Endothelial cell of umbilical vein (primary cell): ENCODE measurements around the gene MADCAM1.

ENCODE experiments used
- CTCF ChIP-seq, 2 donors: IDR thresholded peaks; 1 replicate in 1 of 2; 2 replicates in 1 of 2; pipeline ENCODE4 v1.5.1; 2011; ENCODE audit warnings: low read length in 2 of 2, mild to moderate bottlenecking in 2 of 2, moderate library complexity in 2 of 2, control low read depth in 1 of 2, inconsistent platforms in 1 of 2, low read depth in 1 of 2; ENCODE audit not compliant: insufficient read depth in 1 of 2; ENCODE audit errors: extremely low read depth in 1 of 2
- EZH2 ChIP-seq: IDR thresholded peaks from 2 replicates; pipeline ENCODE4 v1.6.1; 2012; ENCODE audit warnings: borderline replicate concordance, low read depth, mild to moderate bottlenecking, moderate library complexity, low read length, inconsistent platforms; ENCODE audit not compliant: severe bottlenecking
- FOS ChIP-seq: IDR thresholded peaks from 2 replicates; pipeline ENCODE4 v1.6.1; 2011; ENCODE audit warnings: mild to moderate bottlenecking, low read length, moderate library complexity, borderline replicate concordance; ENCODE audit not compliant: insufficient read depth
- JUN ChIP-seq: IDR thresholded peaks from 2 replicates; pipeline ENCODE4 v1.6.1; 2011; ENCODE audit warnings: borderline replicate concordance, low read depth; ENCODE audit not compliant: insufficient read length, insufficient read depth
- MAX ChIP-seq: IDR thresholded peaks from 2 replicates; pipeline ENCODE4 v1.6.1; 2011; ENCODE audit not compliant: insufficient read depth, insufficient read length
- POLR2A ChIP-seq: IDR thresholded peaks from 2 replicates; pipeline ENCODE4 v1.6.1; 2012; ENCODE audit warnings: low read depth, mild to moderate bottlenecking, control low read depth, low read length
- POLR2AphosphoS5 ChIP-seq: IDR thresholded peaks from 2 replicates; pipeline ENCODE4 v1.6.1; 2012; ENCODE audit warnings: low read depth, mild to moderate bottlenecking, control low read depth, low read length, moderate library complexity; ENCODE audit not compliant: insufficient read depth

- TF ChIP-seq CTCF (IDR thresholded peaks at IDR 0.05; ENCODE audit: extremely low read depth in 1 of 2, insufficient read depth in 1 of 2, low read depth in 1 of 2, low read length in 2 of 2) (no peak), EZH2 (no peak), POLR2AphosphoS5 (no peak), JUN (no peak), POLR2A (no peak), FOS (no peak), MAX (no peak)
Observed at GRCh38 chr19:535017-535835, 38.9 kb downstream of the MADCAM1 start.
